CD4-positive, CD25-positive, alpha-beta regulatory T cell (primary cell): ENCODE measurements around the gene XCR1. TPM values are rescaled to one million over a fixed set of nuclear protein-coding genes. Genes with fewer than 3 reads are reported as not detected.
A peak's percentile ranks its signal among the peaks of the same experiment; 100 is the strongest.

Experiments used
- ATAC-seq, 2 donors: fragments of 150-1000 bp; cut with Tn5 transposase; one replicate each; pipeline ENCODE4 v1.10.0; 2021; ENCODE audit warnings: low read depth in 2 of 2, moderate number of reproducible peaks in 2 of 2, moderate library complexity in 1 of 2
- DNase-seq, 3 donors: peaks; one replicate each; pipeline versions ENCODE4 v3.0.0 to v3.0.0-alpha.2; 2012 to 2022; ENCODE audit warnings: mixed read lengths in 1 of 3
- H3K27ac ChIP-seq: one replicate; pipeline ENCODE4 v1.7.0; 2013; ENCODE audit warnings: mild to moderate bottlenecking, low read length; ENCODE audit not compliant: insufficient read depth, poor library complexity, severe bottlenecking
- H3K27me3 ChIP-seq: one replicate; pipeline ENCODE4 v1.7.0; 2013; ENCODE audit warnings: low read length; ENCODE audit not compliant: control insufficient read depth, insufficient read depth
- H3K36me3 ChIP-seq: one replicate; pipeline ENCODE4 v1.7.0; 2013; ENCODE audit warnings: mild to moderate bottlenecking, low read length, moderate library complexity; ENCODE audit not compliant: control insufficient read depth, insufficient read depth
- H3K4me1 ChIP-seq: 2 replicates; pipeline ENCODE4 v1.7.0; 2013; ENCODE audit warnings: mild to moderate bottlenecking, low read length; ENCODE audit not compliant: insufficient read depth, control insufficient read depth, poor library complexity, severe bottlenecking
- H3K4me3 ChIP-seq: one replicate; pipeline ENCODE4 v1.7.0; 2013; ENCODE audit warnings: low read depth, mild to moderate bottlenecking, low read length, moderate library complexity
- H3K9me3 ChIP-seq, 2 experiments: 1 replicate in 1 of 2; 2 replicates in 1 of 2; pipeline ENCODE4 v1.7.0; 2013; ENCODE audit warnings: low read length in 2 of 2, mild to moderate bottlenecking in 1 of 2, moderate library complexity in 1 of 2; ENCODE audit not compliant: control insufficient read depth in 2 of 2
- H3K27ac Mint-ChIP-seq, 3 donors: one replicate each; pipeline ENCODE4 v1.8.0; 2020 to 2022; ENCODE audit warnings: mild to moderate bottlenecking in 3 of 3, mixed read lengths in 3 of 3, moderate library complexity in 2 of 3
- H3K27me3 Mint-ChIP-seq: one replicate; pipeline ENCODE4 v1.8.0; 2022; ENCODE audit warnings: mild to moderate bottlenecking, mixed read lengths
- H3K36me3 Mint-ChIP-seq: one replicate; pipeline ENCODE4 v1.8.0; 2020; ENCODE audit warnings: mixed read lengths
- H3K4me1 Mint-ChIP-seq, 4 donors: one replicate each; pipeline ENCODE4 v1.8.0; 2020 to 2022; ENCODE audit warnings: mixed read lengths in 4 of 4, mild to moderate bottlenecking in 1 of 4
- H3K4me3 Mint-ChIP-seq, 4 donors: one replicate each; pipeline ENCODE4 v1.8.0; 2020 to 2022; ENCODE audit warnings: mild to moderate bottlenecking in 4 of 4, mixed read lengths in 4 of 4, moderate library complexity in 3 of 4
- H3K9me3 Mint-ChIP-seq, 7 donors: one replicate each; pipeline ENCODE4 v1.8.0; 2020 to 2022; ENCODE audit warnings: mixed read lengths in 7 of 7, mild to moderate bottlenecking in 3 of 7, moderate library complexity in 2 of 7
- polyA plus RNA-seq, 4 donors: library from polyadenylated mRNA; unstranded; fragments of 300-500 nt; fragmentation: Illumina TruSeq; gene quantifications; one replicate each; pipeline ENCODE4 v1.2.3, GENCODE V29; 2021
- total RNA-seq: library from RNA; stranded (reverse); gene quantifications from one replicate; pipeline ENCODE4 v1.2.3, GENCODE V29; 2022

XCR1 gene
- total and polyA plus RNA-seq, 5 donors from 2014 or later = not detected

GRCh38 chr3:46024131-46024530, 3.2 kb downstream of the XCR1 start:
- no peak overlapping the region for H3K27ac ChIP-seq
- H3K36me3 ChIP-seq = no peaks in the 10 kb centered on the region
- ATAC-seq = no peak
- no peak overlapping the region for H3K27ac Mint-ChIP-seq
- H3K27me3 ChIP-seq = no peaks in the 10 kb centered on the region
- H3K4me3 Mint-ChIP-seq = no peak overlapping the region
- peaks cover 0 to 6% of the 10 kb centered on the region in 2 experiments for H3K9me3 ChIP-seq
- peaks cover 0 to 6% (median 3%) of the 10 kb centered on the region in 7 donors for H3K9me3 Mint-ChIP-seq
- no peaks in the 10 kb centered on the region for H3K36me3 Mint-ChIP-seq
- no peaks in the 10 kb centered on the region for H3K4me1 ChIP-seq
- DNase-seq = no peak
- peaks cover 8% of the 10 kb centered on the region for H3K27me3 Mint-ChIP-seq
- H3K4me1 Mint-ChIP-seq = no peaks in the 10 kb centered on the region
- H3K4me3 ChIP-seq = no peak overlapping the region

DNA sequence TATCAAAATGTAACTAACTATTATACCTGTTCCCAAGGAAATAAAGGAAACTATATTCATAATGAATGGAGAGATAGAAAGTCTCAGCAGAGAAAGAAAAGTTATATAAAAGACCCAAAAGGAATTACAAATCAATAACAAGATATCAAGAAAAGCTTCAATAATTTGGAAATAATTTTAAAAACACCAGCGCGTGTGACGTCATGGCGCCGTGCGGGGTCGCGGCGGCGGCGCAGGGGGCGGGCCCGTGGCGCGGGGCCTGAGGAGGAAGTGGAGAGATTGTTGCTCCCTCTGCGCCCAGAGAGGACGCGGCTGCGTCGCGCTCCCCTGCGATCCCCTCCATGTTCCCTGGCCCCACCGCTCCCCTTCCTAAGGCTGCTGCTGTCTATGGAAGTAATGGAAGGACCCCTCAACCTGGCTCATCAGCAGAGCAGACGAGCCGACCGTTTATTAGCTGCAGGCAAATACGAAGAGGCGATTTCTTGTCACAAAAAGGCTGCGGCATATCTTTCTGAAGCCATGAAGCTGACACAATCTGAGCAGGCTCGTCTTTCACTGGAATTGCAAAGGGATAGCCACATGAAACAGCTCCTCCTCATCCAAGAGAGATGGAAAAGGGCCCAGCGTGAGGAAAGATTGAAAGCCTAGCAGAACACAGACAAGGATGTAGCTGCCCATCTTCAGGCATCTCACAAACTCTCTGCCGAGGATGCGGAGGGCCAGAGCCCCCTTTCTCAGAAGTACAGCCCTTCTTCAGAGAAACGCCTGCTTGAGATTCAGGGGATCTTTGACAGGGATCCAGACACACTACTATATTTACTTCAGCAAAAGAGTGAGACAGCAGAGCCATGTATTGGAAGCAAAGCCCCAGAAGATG, 4.1 kb downstream of the XCR1 start:
- H3K4me1 ChIP-seq = no peaks in the 10 kb centered on the region
- no peak overlapping the region for H3K4me3 ChIP-seq
- no peaks in the 10 kb centered on the region for H3K27me3 ChIP-seq
- Mint-ChIP-seq H3K4me3 (no peak overlapping the region), H3K27me3 (peaks cover 8% of the 10 kb centered on the region), H3K4me1 (no peaks in the 10 kb centered on the region), H3K9me3 (peaks cover 0 to 5% (median 3%) of the 10 kb centered on the region in 7 donors), H3K36me3 (no peaks in the 10 kb centered on the region), H3K27ac (no peak overlapping the region)
- no peak overlapping the region for H3K27ac ChIP-seq
- no peak for DNase-seq
- ATAC-seq = no peak
- H3K9me3 ChIP-seq = peaks cover 0 to 6% of the 10 kb centered on the region in 2 experiments
- H3K36me3 ChIP-seq = no peaks in the 10 kb centered on the region

- Mint-ChIP-seq H3K27me3 (peaks cover 8% of the 10 kb centered on the region), H3K4me3 (no peak overlapping the region), H3K27ac (no peak overlapping the region), H3K4me1 (no peaks in the 10 kb centered on the region), H3K36me3 (no peaks in the 10 kb centered on the region), H3K9me3 (no peaks in the 10 kb centered on the region)
- no peak overlapping the region for H3K4me3 ChIP-seq
- no peaks in the 10 kb centered on the region for H3K36me3 ChIP-seq
- no peak overlapping the region for H3K27ac ChIP-seq
- no peaks in the 10 kb centered on the region for H3K27me3 ChIP-seq
- DNase-seq (no peak), ATAC-seq (no peak)
- H3K9me3 ChIP-seq = no peaks in the 10 kb centered on the region
- no peaks in the 10 kb centered on the region for H3K4me1 ChIP-seq
These were observed 5.8 kb downstream of the XCR1 start for GRCh38 chr3:46021516-46021915.

GRCh38 chr3:46020766-46021510, 6.3 kb downstream of the XCR1 start:
- Histone ChIP-seq H3K9me3 (no peaks in the 10 kb centered on the region), H3K27ac (no peak overlapping the region), H3K36me3 (no peaks in the 10 kb centered on the region), H3K4me3 (no peak overlapping the region), H3K27me3 (no peaks in the 10 kb centered on the region), H3K4me1 (no peaks in the 10 kb centered on the region)
- H3K36me3 Mint-ChIP-seq = no peaks in the 10 kb centered on the region
- H3K4me3 Mint-ChIP-seq = no peak overlapping the region
- DNase-seq (no peak), ATAC-seq (no peak)
- H3K27ac Mint-ChIP-seq = no peak overlapping the region
- H3K4me1 Mint-ChIP-seq = no peaks in the 10 kb centered on the region
- H3K9me3 Mint-ChIP-seq = no peaks in the 10 kb centered on the region
- peaks cover 8% of the 10 kb centered on the region for H3K27me3 Mint-ChIP-seq

- no peak for ATAC-seq
- Mint-ChIP-seq H3K36me3 (no peaks in the 10 kb centered on the region), H3K9me3 (peaks cover 0 to 2% (median 0%) of the 10 kb centered on the region in 7 donors), H3K27ac (no peak overlapping the region), H3K4me1 (peaks cover 0 to 4% (median 1%) of the 10 kb centered on the region in 4 donors), H3K4me3 (no peak overlapping the region), H3K27me3 (peaks cover 8% of the 10 kb centered on the region)
- no peak for DNase-seq
- Histone ChIP-seq H3K27me3 (no peaks in the 10 kb centered on the region), H3K27ac (no peak overlapping the region), H3K9me3 (no peaks in the 10 kb centered on the region), H3K4me3 (no peak overlapping the region), H3K4me1 (no peaks in the 10 kb centered on the region), H3K36me3 (no peaks in the 10 kb centered on the region)
These were observed 7.6 kb downstream of the XCR1 start for GRCh38 chr3:46019707-46020106.

DNA sequence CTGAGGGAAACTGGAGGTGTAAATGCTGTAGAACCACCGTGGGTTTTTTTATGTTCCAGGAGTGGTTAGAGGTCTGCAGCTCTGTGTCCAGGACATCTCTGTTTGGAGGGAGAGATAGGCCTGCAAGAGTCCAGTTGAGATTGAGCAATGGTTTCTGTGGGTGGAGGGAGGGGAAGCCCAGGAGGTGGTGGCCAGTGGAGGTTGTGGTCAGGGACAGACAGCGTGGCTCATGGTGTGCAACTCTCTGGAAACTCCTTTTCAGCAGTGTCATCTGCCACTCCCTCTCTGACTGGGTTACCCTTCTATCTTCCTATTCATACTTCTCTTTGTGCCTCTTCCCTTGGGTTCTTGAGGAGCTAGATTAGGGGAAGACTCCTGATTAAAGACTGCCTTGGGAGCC, 9.6 kb downstream of the XCR1 start:
- H3K36me3 ChIP-seq = no peaks in the 10 kb centered on the region
- H3K27me3 Mint-ChIP-seq = no peaks in the 10 kb centered on the region
- no peak for DNase-seq
- no peaks in the 10 kb centered on the region for H3K36me3 Mint-ChIP-seq
- no peak overlapping the region for H3K4me3 Mint-ChIP-seq
- H3K27ac ChIP-seq = no peak overlapping the region
- no peak overlapping the region for H3K27ac Mint-ChIP-seq
- peak in 1 of 2 donors; percentile 37 for ATAC-seq
- no peaks in the 10 kb centered on the region for H3K4me1 ChIP-seq
- peaks cover 0 to 4% (median 1%) of the 10 kb centered on the region in 4 donors for H3K4me1 Mint-ChIP-seq
- H3K27me3 ChIP-seq = no peaks in the 10 kb centered on the region
- H3K9me3 ChIP-seq = no peaks in the 10 kb centered on the region
- H3K4me3 ChIP-seq = no peak overlapping the region
- peaks cover 0 to 2% (median 0%) of the 10 kb centered on the region in 7 donors for H3K9me3 Mint-ChIP-seq

GRCh38 chr3:46013316-46014094, 13.8 kb downstream of the XCR1 start:
- peaks cover 4 to 9% (median 5%) of the 10 kb centered on the region in 4 donors for H3K4me1 Mint-ChIP-seq
- Histone ChIP-seq H3K36me3 (no peaks in the 10 kb centered on the region), H3K27ac (no peak overlapping the region), H3K4me1 (no peaks in the 10 kb centered on the region), H3K4me3 (no peak overlapping the region), H3K9me3 (no peaks in the 10 kb centered on the region), H3K27me3 (no peaks in the 10 kb centered on the region)
- no peaks in the 10 kb centered on the region for H3K27me3 Mint-ChIP-seq
- no peak overlapping the region for H3K27ac Mint-ChIP-seq
- no peaks in the 10 kb centered on the region for H3K36me3 Mint-ChIP-seq
- H3K9me3 Mint-ChIP-seq = peaks cover 0 to 4% (median 0%) of the 10 kb centered on the region in 7 donors
- DNase-seq = no peak
- no peak overlapping the region for H3K4me3 Mint-ChIP-seq
- ATAC-seq = no peak
